ENCODE results near the gene GOLGA6D.
"Not testable (repeated sequence)": the region's sequence is repeated elsewhere in the genome, so short reads cannot be mapped to it uniquely, and the experiment has no call there.

GOLGA6D gene

GRCh38 chr15:75333654-75334419 lies 51.2 kb downstream of the GOLGA6D start:
- DNase-seq (ENCODE audit: low read depth): not testable (repeated sequence)

- DNase-seq (ENCODE audit: low read depth): no peak
Measured at GRCh38 chr15:75335313-75335704, 52.7 kb downstream of the GOLGA6D start.

GRCh38 chr15:75335705-75336355 lies 53.2 kb downstream of the GOLGA6D start, which contains the start of gene COMMD4:
Gene COMMD4, plus strand, starts transcription at chr15:75336063. Its CDS starts 27 bp downstream, at chr15:75336090.
- peak; percentile 96 for DNase-seq (ENCODE audit: low read depth)

DNA sequence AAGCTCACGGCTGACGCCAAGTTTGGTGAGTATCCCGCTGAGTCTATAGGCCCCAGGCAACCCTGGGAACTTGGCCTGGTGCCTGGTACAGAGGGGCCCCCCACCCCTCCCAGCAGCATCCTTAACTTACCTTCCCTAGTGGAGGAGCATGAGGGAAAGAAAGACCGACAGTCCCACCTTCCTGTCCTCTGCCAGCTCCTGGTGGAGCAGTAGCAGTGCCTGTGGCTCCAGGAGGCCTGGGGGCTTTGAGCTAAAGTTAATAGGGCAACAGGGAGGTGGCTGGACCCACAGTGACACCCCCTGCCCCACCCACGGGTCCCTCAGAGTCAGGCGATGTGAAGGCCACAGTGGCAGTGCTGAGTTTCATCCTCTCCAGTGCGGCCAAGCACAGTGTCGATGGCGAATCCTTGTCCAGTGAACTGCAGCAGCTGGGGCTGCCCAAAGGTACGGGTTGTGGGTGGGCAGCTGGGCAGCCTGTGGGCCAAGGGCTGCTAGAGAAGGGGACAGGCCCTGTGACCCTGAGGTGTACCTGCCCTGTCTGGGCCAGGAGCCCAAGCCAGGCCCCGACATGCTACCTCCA lies 56.1 kb downstream of the GOLGA6D start:
- DNase-seq (ENCODE audit: low read depth): no peak

GRCh38 chr15:75339531-75340240 lies 57.1 kb downstream of the GOLGA6D start:
- DNase-seq (ENCODE audit: low read depth): no peak

- DNase-seq (ENCODE audit: low read depth): no peak
Measured at GRCh38 chr15:75342221-75342620, 59.6 kb downstream of the GOLGA6D start.

DNA sequence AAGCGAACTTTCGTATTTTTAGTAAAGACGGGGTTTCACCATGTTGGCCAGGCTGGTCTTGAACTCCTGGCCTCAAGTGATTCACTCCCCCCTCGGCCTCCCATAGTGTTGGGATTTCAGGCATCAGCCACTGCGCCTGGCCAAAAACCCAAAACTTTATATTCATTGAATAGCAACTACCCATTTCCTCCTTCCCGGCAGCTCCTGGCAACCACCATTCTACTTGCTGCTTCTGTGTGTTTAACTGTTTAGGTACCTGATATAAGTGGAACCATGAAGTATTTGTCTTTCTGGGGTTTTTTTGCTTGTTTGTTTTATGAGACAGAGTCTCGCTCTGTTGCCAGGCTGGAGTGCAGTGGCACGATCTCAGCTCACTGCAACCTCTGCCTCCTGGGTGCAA lies 61.3 kb downstream of the GOLGA6D start:
- peak; percentile 57 for DNase-seq (ENCODE audit: low read depth)
